GM10266 (cell line): ENCODE data around the gene STYXL1.
"Not testable (repeated sequence)": the region's sequence is repeated elsewhere in the genome, so short reads cannot be mapped to it uniquely, and the experiment has no call there.

Experiments
- DNase-seq: peaks from one replicate; pipeline ENCODE4 v3.0.0; 2012; ENCODE audit errors: extremely low spot score
- TF ChIP-seq, protein P1 (sequence below): IDR thresholded peaks from 2 replicates; pipeline ENCODE4 v1.5.1; 2012; ENCODE audit warnings: mild to moderate bottlenecking, low read depth; ENCODE audit not compliant: control insufficient read depth, insufficient read depth; ENCODE audit errors: missing control alignments

STYXL1 gene

DNA sequence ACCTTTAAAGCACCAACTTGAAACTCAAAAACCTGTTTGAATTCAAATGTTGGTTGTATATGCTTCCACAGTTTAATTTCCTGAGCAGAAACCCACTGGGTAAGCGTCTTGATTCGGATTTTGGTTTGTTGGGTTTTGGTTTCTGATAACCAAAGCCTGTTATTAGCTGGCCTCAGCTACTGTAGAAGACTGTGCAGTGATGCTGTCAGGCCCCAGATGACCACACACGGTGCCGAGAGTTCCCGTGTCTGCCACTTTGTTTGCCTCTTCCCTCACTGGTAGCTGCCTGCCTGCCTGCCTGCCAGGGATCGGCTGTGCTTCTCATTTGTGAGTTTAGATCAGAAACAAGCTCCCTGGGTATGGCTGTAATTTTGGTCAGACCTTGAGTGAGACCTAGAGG lies 5.7 kb upstream of the STYXL1 start:
- DNase-seq: no peak
- TF ChIP-seq, protein P1, sequence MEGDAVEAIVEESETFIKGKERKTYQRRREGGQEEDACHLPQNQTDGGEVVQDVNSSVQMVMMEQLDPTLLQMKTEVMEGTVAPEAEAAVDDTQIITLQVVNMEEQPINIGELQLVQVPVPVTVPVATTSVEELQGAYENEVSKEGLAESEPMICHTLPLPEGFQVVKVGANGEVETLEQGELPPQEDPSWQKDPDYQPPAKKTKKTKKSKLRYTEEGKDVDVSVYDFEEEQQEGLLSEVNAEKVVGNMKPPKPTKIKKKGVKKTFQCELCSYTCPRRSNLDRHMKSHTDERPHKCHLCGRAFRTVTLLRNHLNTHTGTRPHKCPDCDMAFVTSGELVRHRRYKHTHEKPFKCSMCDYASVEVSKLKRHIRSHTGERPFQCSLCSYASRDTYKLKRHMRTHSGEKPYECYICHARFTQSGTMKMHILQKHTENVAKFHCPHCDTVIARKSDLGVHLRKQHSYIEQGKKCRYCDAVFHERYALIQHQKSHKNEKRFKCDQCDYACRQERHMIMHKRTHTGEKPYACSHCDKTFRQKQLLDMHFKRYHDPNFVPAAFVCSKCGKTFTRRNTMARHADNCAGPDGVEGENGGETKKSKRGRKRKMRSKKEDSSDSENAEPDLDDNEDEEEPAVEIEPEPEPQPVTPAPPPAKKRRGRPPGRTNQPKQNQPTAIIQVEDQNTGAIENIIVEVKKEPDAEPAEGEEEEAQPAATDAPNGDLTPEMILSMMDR: no peak

DNA sequence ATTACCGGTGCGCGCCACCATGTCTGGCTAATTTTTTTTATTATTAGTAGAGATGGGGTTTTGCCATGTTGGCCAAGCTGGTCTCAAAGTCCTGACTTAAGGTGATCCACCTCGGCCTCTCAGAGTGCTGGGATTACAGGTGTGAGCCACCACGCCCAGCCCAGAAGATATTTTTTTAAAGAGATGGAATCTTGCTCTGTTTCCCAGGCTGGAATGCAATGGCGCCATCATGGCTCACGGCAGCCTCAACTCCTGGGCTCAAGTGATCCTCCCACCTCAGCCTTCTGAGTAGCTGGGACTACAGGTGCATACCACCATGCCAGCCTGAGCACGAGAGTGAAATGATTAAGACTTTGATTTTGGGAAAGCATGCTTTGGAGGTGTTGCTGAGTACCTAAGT lies 4.9 kb upstream of the STYXL1 start:
- not testable (repeated sequence) for DNase-seq

DNA sequence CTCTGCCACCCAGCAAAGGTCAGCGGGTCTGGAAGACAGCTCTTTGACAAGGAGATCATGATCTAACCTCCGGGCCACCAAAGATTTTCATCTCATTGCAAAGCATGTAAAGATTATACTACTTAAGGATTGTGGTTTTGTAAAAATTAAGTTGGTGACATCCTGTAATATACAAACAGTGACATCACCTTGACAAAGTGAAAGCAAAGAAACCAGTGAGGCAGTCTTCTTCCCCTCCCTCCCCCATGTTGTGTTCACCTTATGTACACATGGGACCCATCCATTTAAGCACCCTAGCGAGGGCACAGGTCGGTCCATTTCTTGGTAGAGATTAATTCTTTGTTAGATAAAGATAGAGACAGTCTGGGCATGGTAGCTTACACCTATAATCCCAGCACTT lies 4.0 kb upstream of the STYXL1 start:
- DNase-seq: no peak
- TF ChIP-seq, protein P1: no peak

DNA sequence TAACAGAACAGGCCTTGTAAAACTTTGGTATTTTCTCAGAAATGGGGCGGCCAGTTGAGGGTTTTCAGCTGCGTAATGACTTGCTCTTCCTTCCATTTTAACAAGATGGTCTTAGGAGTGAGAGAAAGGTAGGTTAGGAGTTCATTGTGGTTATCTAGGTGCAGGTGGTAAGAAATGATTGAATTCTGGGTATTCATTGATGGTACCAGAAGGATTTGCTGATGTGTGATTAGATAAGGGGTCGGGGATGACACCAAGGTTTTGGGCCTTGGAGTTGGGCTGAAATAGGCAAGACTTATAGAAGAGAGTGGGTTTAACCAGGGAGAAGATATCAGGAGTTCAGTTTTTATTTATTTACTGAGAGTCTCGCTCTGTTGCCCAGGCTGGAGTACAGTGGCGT lies 2.7 kb upstream of the STYXL1 start:
- DNase-seq: no peak
- TF ChIP-seq, protein P1: no peak

DNA sequence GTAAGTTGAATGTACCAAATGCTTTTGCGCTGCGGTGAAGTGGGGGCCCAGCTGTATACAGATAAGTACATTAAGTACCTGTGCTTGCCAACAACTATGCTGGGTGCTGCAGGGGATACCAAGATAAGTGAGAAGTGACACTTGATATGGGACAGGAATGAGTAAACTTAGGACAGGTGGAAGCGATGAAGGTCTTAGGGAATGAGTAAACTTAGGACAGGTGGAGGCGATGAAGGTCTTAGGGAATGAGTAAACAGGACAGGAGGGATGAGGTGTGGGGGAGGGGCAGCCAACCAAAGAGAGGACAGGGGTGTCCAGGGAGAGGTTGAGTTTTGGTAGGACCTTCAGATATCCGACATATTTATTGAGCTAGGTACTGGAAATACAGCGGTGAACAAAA lies 1.5 kb upstream of the STYXL1 start:
- TF ChIP-seq, protein P1: no peak

DNA sequence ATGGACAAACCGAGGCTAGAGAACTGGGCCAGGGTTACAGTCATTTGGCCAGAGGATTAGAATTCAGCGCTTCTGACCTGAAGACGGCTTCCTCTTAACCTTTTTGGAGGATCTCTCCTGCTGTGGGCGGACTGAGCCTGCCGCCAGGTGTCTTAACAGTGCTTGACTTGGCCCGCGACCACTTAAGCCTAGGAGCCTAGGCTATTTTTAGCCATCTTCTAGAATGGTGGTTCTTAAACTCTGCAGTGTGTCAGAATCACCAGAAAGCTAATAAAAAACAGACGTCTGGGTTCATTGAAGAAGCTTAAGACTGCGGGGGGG lies 828 bp upstream of the STYXL1 start:
- DNase-seq: peak; percentile 63
- TF ChIP-seq, protein P1: no peak

More for the DNA sequence above, 1.5 kb upstream of the STYXL1 start:
- DNase-seq: no peak

DNA sequence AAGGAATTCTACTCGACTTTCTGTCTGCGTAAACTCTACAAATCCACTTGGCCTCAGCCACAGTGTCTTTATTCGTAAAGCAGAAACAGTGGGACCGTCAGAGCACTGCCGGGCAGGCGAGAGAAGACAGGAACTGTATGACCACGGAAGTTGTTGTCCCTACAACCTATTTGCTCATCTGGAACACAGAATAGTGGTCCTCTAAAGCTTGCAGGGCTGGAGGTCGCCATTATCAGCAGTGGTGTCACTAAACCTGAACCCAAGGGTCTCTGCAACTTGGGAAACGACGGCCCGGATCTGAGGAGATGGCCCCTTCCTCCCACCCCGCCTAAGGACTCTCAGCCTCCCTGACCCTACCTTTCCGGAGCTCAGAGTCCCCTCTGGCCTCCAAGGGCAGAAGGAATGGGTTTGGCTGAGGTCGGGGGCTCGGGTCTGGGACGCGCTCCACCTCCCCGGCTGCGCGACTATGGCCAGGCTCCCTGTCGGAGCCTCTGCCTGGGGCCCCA lies 442 bp downstream of the STYXL1 start:
- TF ChIP-seq, protein P1: no peak
- DNase-seq: peak; percentile 42

DNA sequence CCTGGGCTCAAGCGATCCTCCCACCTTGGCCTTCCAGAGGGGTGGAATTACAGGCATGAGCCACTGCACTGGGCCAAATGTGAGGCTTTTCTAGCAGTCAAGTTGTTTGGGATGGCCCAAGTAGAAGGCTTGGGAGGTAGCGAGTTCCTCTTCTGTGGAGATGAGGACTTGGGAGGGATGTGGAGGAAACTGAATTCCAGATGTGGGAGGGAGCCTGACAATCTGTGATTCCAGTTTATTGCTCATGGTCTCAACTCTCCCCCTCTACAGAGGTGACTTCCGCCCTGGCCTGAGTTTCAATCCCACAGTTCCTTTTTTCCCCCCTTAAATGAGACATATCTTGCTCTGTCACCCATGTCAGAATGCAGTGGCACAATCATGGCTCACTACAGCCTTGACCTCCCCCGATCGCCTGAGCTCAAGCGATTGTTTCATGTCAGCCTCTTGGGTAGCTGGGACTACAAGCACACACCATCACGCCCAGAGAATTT lies 3.4 kb downstream of the STYXL1 start:
- DNase-seq: no peak
- TF ChIP-seq, protein P1: no peak
